ENCODE measurements around the gene CTXN1. TPM values are rescaled to one million over a fixed set of nuclear protein-coding genes. Genes with fewer than 3 reads are reported as not detected.

Gene CTXN1
- 8.5 to 21.3 TPM (median 20.2 TPM) in 5 replicates for total RNA-seq (2022; extraction: Qiagen RNA extraction; ENCODE audit: low read depth)

DNA sequence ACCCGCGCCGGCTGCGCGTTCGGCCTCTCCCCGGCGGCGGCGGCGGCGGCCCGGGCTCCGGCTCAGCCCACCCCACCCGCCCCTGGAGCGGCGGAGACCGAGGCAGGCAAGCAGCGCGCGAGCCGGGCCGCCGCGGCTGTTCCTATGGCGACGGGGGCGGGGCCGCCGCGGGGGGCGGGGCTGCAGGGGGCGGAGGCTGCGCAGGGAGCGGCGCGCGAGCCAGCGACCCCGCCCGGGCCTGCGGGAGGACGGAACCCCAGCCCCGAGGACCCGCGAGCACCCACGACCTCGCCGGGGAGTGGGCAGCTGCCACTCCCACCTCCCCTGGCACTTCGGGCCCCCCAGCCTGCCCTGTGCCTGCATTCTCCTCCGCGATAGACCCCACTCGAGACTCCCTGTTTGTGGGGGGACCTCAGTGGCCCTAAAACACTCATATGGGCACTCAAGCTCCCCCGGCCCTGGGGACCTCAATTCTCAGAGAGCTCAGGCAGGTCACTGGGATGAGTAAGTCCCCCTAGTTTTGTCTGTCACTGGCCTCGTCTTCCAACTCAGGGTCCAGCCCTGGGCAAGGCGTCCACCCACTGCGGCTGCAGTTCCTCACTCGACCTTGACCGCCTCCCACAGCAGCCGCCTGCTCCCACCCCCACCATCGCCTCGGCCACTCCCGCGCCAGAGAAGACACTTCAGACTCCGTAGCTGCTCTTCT is at the start of gene CTXN1:
Gene CTXN1 (minus strand): TSS at position 115 of the 706 bp plus-strand sequence. CDS start 597 bp downstream, outside the sequence.

DNA sequence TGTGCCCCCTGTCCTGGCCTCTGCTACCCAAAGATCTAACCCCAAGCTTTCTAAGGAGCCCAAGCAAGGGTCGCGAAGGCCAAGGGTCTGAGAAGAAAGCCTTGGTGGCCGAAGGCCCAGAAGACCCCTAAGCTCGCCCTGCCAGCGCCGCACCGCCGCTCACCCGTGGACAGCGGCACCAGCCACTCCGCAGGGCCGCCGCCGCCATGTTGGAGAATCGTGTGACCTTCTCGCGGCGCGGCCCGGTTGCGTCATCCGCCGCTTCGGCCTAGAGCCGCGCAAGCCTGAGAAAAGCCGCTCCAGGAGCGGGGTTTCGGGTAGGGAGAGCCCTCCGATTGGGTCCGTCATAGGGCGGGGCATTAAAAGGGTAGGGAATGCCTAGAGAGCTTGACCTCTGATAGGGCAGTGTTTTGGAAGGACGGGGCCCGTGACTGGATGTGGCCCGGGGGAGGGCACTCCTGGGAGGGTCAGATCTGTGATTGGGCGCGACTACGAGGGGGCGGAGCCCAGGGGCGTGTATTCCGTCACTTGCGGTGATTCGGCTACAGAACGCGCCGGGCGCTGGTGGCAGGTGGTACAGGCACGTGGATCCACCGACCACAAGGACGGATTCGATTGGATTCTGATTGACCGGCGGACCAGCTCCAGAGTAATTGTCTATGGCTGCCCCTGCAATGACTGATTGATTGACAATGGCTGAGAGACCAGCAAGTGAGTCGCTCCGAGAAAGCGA is 17.7 kb upstream of the CTXN1 start, which contains the start of gene TIMM44:
Gene TIMM44 (minus strand): TSS at position 223 of the 733 bp plus-strand sequence. CDS start 15 bp downstream, at position 208.

DNA sequence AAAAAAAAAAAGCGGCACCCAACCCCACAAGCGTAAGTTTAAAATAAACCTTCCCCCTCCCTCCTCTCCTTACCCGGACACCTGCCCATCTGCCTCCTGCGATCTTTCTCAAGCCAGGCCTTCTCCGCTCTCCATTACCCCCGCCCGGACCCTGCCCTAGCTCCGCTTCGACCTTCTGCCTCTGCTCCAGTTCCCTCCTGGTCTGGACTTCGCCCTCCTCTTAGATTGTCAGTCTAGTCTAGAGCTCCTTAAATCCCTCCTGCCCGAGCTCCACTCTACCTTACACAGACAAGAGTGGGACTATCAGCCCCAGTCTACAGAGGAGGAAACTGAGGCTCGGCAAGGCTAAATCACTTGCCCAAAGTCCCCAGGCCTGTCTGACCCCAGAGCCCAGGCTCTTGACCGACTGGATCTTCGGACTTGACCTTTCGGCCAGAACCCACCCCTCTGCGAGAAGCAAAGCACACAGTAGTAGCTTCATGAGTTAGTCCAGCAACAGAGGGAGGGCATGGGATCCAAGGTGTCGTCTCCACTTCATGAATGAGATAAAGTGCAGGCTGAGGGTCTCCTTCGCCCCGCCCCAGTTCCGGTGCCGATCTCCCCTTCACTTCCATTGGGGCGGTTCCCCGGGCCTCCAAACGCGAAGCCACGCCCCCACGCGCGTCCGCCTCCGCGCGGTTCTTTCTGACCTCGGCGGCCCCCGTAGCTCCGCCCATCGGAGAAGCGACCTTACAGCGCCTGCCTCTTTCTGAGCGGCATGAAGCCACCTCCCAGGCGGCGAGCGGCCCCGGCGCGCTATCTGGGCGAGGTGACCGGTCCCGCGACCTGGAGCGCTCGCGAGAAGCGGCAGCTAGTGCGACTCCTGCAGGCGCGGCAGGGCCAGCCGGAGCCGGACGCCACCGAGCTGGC is 6.1 kb downstream of the CTXN1 start, which contains the start of gene SNAPC2:
Gene SNAPC2 (plus strand): TSS at position 729 of the 909 bp plus-strand sequence. CDS start 29 bp downstream, at position 758.

DNA sequence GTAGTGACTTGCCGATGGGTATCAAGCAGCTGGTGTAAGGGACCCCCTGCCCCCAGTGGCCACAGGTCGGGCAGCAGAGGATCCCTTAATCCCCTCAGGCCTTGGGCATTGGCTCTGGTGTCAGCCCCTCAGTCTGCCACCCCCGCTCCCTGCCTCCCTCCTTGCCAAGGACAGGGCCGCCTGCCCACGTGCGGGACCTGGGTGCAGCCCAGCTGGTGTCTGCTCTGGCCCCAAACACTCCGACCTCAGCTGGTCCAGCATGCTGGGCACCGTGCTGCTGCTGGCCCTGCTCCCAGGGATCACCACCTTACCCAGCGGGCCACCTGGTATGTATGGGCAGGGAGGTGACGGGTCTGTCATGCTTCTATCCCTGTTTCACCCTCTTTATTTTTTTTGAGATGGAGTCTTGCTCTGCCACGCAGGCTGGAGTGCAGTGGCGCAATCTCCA is 11.3 kb downstream of the CTXN1 start, which contains the start of gene TGFBR3L:
Gene TGFBR3L (plus strand): TSS at position 233 of the 448 bp plus-strand sequence.

DNA sequence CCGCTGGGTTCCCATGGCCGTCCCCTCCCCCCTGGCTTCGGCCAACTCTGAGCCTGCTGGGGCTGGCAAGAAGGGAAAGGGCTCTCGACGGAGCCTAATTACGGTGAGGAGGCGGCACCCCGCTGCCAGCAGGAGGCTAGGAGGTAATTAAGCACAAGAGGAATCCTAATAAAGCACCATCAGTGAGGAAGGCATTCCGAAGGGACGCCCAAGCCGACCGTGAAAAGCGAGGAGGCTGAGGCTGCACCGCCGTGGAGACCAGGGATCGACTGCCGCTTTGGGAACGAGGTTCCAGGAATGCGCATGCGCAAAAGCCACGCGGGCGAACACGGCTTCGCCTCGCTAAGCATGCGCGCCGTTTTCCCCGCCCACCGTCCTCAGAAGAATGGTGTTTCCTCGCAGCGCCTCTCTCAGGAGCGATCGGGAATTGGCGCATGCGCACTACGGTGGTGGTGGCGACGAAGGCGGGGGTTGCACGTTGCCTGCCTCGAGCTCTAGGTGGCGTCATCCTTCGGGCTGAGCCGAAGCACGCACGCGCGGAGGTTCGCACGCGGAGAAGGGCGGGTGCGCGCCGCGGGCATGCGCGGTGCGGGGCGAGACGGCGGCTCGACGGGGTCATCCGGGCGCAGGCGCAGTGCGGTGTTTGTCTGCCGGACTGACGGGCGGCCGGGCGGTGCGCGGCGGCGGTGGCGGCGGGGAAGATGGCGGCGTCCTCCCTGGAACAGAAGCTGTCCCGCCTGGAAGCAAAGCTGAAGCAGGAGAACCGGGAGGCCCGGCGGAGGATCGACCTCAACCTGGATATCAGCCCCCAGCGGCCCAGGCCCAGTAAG is 22.5 kb downstream of the CTXN1 start, which contains the start of gene MAP2K7:
Gene MAP2K7 (plus strand): TSS at position 634 of the 830 bp plus-strand sequence. CDS start 68 bp downstream, at position 702.

DNA sequence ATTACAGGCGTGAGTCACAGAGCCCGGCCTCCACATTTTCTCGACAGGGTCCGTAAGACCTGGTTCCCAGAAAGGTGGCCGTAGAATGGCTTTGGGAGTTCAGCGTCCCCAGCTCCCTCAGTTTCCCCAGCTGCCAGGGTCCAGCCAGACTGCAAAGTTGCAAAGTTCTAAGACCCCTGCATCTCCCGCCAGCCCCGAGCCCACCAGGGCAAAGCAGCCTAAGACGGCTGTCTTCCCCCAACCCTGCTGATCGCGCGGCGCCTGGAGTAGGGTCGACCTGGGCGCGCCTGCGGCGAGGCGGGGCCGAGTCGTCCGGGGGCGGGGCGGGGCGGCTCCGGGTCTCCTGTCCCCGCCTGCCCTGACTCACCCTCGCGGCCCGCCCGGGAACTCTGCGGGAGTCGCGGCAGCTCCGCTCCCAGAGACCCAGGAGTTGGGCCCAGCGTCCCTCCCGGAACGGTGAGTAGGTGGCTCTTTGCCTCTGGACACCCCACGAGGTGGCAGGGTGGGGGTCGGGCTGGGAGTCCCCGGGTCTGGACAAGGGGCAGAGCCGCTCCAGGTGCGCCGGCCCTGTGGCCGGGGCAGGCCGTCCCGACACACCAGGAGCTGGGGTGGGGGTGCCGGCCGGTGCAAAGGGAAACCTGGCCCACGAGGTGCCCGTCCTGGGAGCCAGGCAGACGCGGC is 37.6 kb downstream of the CTXN1 start, which contains the start of gene LRRC8E:
Gene LRRC8E (plus strand): TSS at position 366 of the 681 bp plus-strand sequence. CDS start 7,094 bp downstream, outside the sequence.

Other genes with a start within 250 kb of the CTXN1 start
- not detected in 5 replicates for gene MCEMP1, start 249.0 kb downstream of the CTXN1 start, total RNA-seq (2022; extraction: Qiagen RNA extraction; ENCODE audit: low read depth)
- 35.7 to 103 TPM (median 92.3 TPM) in 5 replicates for gene TRAPPC5, start 245.3 kb downstream of the CTXN1 start, total RNA-seq (2022; extraction: Qiagen RNA extraction; ENCODE audit: low read depth)
- not detected in 5 replicates for gene FCER2, start 224.0 kb downstream of the CTXN1 start, total RNA-seq (2022; extraction: Qiagen RNA extraction; ENCODE audit: low read depth)
- not detected in 5 replicates for gene CLEC4G, start 194.0 kb downstream of the CTXN1 start, total RNA-seq (2022; extraction: Qiagen RNA extraction; ENCODE audit: low read depth)
- gene CD209, start 178.6 kb downstream of the CTXN1 start, total RNA-seq (2022; extraction: Qiagen RNA extraction; ENCODE audit: low read depth) = not detected in 5 replicates
- gene CLEC4M, start 162.9 kb downstream of the CTXN1 start, total RNA-seq (2022; extraction: Qiagen RNA extraction; ENCODE audit: low read depth) = 0.03 TPM in 1 of 5 replicates, not detected in the others
- 0.96 to 2.0 TPM (median 1.4 TPM) in 5 replicates for gene EVI5L, start 95.9 kb downstream of the CTXN1 start, total RNA-seq (2022; extraction: Qiagen RNA extraction; ENCODE audit: low read depth)
- gene PRR36, start 51.7 kb downstream of the CTXN1 start, total RNA-seq (2022; extraction: Qiagen RNA extraction; ENCODE audit: low read depth) = 0.17 to 0.42 TPM (median 0.39 TPM) in 5 replicates
- 5.1 to 6.8 TPM (median 5.9 TPM) in 5 replicates for gene LRRC8E, start 37.6 kb downstream of the CTXN1 start, total RNA-seq (2022; extraction: Qiagen RNA extraction; ENCODE audit: low read depth)
- 12.5 to 18.5 TPM (median 17.4 TPM) in 5 replicates for gene MAP2K7, start 22.3 kb downstream of the CTXN1 start, total RNA-seq (2022; extraction: Qiagen RNA extraction; ENCODE audit: low read depth)
- 1.3 to 2.3 TPM (median 2.0 TPM) in 5 replicates for gene TGFBR3L, start 11.3 kb downstream of the CTXN1 start, total RNA-seq (2022; extraction: Qiagen RNA extraction; ENCODE audit: low read depth)
- 19.6 to 31.6 TPM (median 29.7 TPM) in 5 replicates for gene SNAPC2, start 5.8 kb downstream of the CTXN1 start, total RNA-seq (2022; extraction: Qiagen RNA extraction; ENCODE audit: low read depth)
- 28.1 to 32.4 TPM (median 30.7 TPM) in 5 replicates for gene TIMM44, start 17.5 kb upstream of the CTXN1 start, total RNA-seq (2022; extraction: Qiagen RNA extraction; ENCODE audit: low read depth)
- 63.6 to 72.8 TPM (median 72.2 TPM) in 5 replicates for gene ELAVL1, start 79.5 kb upstream of the CTXN1 start, total RNA-seq (2022; extraction: Qiagen RNA extraction; ENCODE audit: low read depth)
- gene CCL25, start 126.6 kb upstream of the CTXN1 start, total RNA-seq (2022; extraction: Qiagen RNA extraction; ENCODE audit: low read depth) = not detected in 5 replicates
- gene FBN3, start 223.5 kb upstream of the CTXN1 start, total RNA-seq (2022; extraction: Qiagen RNA extraction; ENCODE audit: low read depth) = not detected in 5 replicates

Measured in A549 treated with CpdA at 1 μM for 4 hours (cell line).